Chondrocyte (in vitro differentiated cells): ENCODE results near the gene GMEB2. TPM values are rescaled to one million over a fixed set of nuclear protein-coding genes. Genes with fewer than 3 reads are reported as not detected.

ENCODE experiments used
- DNase-seq: peaks from one replicate; pipeline ENCODE4 v3.0.0; 2021; ENCODE audit warnings: mixed read lengths, low spot score
- H3K27ac Mint-ChIP-seq: one replicate; pipeline ENCODE4 v1.8.0; 2021; ENCODE audit warnings: mild to moderate bottlenecking, moderate library complexity, mixed read lengths; ENCODE audit not compliant: unreplicated experiment
- H3K27me3 Mint-ChIP-seq: 2 replicates; pipeline ENCODE4 v1.8.0; 2021; ENCODE audit warnings: low read depth, mixed read lengths
- H3K36me3 Mint-ChIP-seq: 2 replicates; pipeline ENCODE4 v1.8.0; 2021; ENCODE audit warnings: low read depth, mixed read lengths
- H3K4me1 Mint-ChIP-seq: 2 replicates; pipeline ENCODE4 v1.8.0; 2021; ENCODE audit warnings: low read depth, mild to moderate bottlenecking, mixed read lengths
- H3K4me3 Mint-ChIP-seq: one replicate; pipeline ENCODE4 v1.8.0; 2021; ENCODE audit warnings: mild to moderate bottlenecking, moderate library complexity, mixed read lengths; ENCODE audit not compliant: unreplicated experiment
- H3K9me3 Mint-ChIP-seq: 2 replicates; pipeline ENCODE4 v1.8.0; 2021; ENCODE audit warnings: low read depth, mixed read lengths
- CTCF ChIP-seq: fragments of 200-600 bp; sonication (generic); IDR thresholded peaks from 2 replicates; pipeline ENCODE4 v1.5.0; 2021; ENCODE audit warnings: antibody characterized with exemption, mild to moderate bottlenecking, moderate library complexity
- total RNA-seq: library from RNA; stranded (reverse); gene quantifications from 3 replicates; pipeline ENCODE4 v1.2.1, GENCODE V29; 2021

GMEB2 gene
- total RNA-seq, 1 donor from 2014 or later = 8.5 TPM

DNA sequence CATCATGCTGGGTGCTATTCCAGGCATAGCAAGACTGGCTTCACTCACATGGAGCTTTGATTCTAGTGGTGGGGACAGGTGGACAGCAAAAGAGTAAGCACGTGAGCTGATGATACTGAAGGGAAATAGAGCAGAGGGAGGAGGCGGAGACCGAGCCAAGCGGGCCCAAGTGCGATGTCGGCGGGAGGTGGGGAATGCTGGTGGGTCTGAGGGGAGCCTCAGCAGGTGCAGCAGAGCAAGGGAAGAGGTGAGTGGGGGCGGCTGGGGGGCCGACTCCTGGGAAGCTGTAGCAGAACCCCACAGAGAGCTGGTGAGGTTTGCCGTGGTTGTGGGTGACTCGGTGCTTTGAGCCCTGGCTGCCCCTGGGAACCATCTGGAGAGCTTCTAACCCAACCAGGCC, 41.5 kb upstream of the GMEB2 start:
- Mint-ChIP-seq H3K27ac (no peak overlapping the region), H3K27me3 (no peaks in the 10 kb centered on the region), H3K4me1 (no peaks in the 10 kb centered on the region), H3K9me3 (no peaks in the 10 kb centered on the region), H3K36me3 (peaks cover 20% of the 10 kb centered on the region), H3K4me3 (no peak overlapping the region)
- DNase-seq = no peak
- no peak for TF ChIP-seq CTCF

DNA sequence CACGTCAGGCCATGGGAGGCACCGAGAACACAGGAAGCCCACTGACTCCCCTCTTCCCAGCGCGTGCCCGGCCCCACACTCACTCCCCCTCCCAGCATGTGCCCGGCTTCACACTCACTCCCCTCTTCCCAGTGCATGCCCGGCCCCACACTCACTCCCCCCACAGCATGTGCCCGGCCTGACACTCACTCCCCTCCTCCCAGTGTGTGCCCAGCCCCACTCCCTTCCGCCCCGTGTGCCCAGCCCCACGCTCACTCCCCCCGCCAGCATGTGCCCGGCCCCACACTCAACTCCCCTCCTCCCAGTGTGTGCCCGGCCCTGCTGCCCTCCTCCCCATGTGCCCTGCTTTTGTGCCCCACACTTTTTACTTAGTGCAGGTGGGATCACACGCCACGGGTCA, 41.0 kb upstream of the GMEB2 start:
- TF ChIP-seq CTCF = no peak
- no peak overlapping the region for H3K27ac Mint-ChIP-seq
- DNase-seq = no peak
- H3K9me3 Mint-ChIP-seq = no peaks in the 10 kb centered on the region
- H3K4me3 Mint-ChIP-seq = no peak overlapping the region
- H3K36me3 Mint-ChIP-seq = peaks cover 20% of the 10 kb centered on the region
- H3K27me3 Mint-ChIP-seq = no peaks in the 10 kb centered on the region
- no peaks in the 10 kb centered on the region for H3K4me1 Mint-ChIP-seq

DNA sequence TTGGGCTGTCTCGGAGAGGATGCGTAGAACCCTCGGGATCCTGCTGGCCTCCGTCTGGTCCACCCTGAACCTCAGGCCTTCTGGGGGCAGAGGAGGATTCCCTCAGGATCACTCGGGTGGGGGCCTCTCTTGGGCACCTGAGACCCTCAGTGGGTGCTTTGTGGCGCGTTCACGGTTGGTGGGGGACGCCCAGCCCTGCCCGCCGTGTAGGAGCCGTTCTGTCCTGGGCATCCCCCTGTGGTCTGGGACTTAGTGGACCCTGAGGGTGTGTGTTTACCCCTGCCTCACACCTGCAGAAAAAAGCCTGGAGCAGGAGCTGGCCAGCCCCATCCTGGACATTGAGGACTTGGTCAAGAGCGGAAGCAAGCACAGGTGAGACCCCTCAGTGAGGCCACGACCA, 38.8 kb upstream of the GMEB2 start:
- H3K4me1 Mint-ChIP-seq = no peaks in the 10 kb centered on the region
- H3K9me3 Mint-ChIP-seq = no peaks in the 10 kb centered on the region
- H3K27ac Mint-ChIP-seq = no peak overlapping the region
- H3K36me3 Mint-ChIP-seq = peaks cover 22% of the 10 kb centered on the region
- TF ChIP-seq CTCF = no peak
- no peaks in the 10 kb centered on the region for H3K27me3 Mint-ChIP-seq
- no peak overlapping the region for H3K4me3 Mint-ChIP-seq
- DNase-seq = peak; percentile 68

GRCh38 chr20:63664861-63665594, 38.1 kb upstream of the GMEB2 start:
- Mint-ChIP-seq H3K4me3 (no peak overlapping the region), H3K27me3 (no peaks in the 10 kb centered on the region), H3K9me3 (no peaks in the 10 kb centered on the region), H3K27ac (no peak overlapping the region), H3K36me3 (peaks cover 21% of the 10 kb centered on the region), H3K4me1 (no peaks in the 10 kb centered on the region)
- no peak for TF ChIP-seq CTCF
- DNase-seq = no peak

- no peaks in the 10 kb centered on the region for H3K9me3 Mint-ChIP-seq
- peak; percentile 67 for DNase-seq
Measured at GRCh38 chr20:63664143-63664851, 37.4 kb upstream of the GMEB2 start.

More at GRCh38 chr20:63664143-63664851, 37.4 kb upstream of the GMEB2 start:
- Mint-ChIP-seq H3K4me1 (peaks cover 7% of the 10 kb centered on the region), H3K36me3 (peaks cover 21% of the 10 kb centered on the region), H3K4me3 (no peak overlapping the region), H3K27ac (no peak overlapping the region), H3K27me3 (no peaks in the 10 kb centered on the region)
- TF ChIP-seq CTCF = no peak
